ENCODE data around the gene BSND. TPM values are rescaled to one million over a fixed set of nuclear protein-coding genes. Genes with fewer than 3 reads are reported as not detected.
A peak's percentile ranks its signal among the peaks of the same experiment; 100 is the strongest.
"Not testable (repeated sequence)": the region's sequence is repeated elsewhere in the genome, so short reads cannot be mapped to it uniquely, and the experiment has no call there.

Gene BSND
- not detected for total RNA-seq

DNA sequence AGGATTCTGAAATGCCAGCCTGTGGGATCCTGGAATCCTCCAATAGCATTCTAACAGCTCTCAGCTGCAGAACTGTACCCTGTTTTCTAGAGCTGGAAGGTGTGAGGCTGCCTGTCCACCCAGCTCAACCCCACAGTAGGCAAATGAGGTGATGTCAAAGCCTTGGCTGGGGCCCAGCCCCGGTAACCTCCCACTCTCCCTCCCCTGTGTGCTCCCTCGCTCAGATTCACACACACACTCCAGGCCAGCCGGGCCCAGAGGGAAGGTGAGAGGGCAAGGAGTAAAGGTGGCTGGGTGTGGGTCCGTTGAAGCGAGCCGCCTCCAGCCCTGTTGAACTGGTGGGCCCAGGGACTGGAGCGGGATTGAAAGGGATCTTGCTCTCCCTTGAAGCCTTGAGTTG is at the start of gene BSND:
TSS of gene BSND (plus strand) at position 257 of the 400 bp plus-strand sequence. CDS start 254 bp downstream, outside the sequence.
- Mint-ChIP-seq H3K27me3 (peaks cover 44% of the 10 kb centered on the region), H3K4me3 (no peak within 1 kb of the TSS), H3K27ac (no peak within 1 kb of the TSS), H3K4me1 (peaks cover 26% of the 10 kb centered on the region), H3K36me3 (no peaks in the 10 kb centered on the region), H3K9me3 (no peaks in the 10 kb centered on the region)
- ATAC-seq (ENCODE audit: low read depth) (no peak), DNase-seq (no peak)
- POLR2A ChIA-PET, result no interaction called here

DNA sequence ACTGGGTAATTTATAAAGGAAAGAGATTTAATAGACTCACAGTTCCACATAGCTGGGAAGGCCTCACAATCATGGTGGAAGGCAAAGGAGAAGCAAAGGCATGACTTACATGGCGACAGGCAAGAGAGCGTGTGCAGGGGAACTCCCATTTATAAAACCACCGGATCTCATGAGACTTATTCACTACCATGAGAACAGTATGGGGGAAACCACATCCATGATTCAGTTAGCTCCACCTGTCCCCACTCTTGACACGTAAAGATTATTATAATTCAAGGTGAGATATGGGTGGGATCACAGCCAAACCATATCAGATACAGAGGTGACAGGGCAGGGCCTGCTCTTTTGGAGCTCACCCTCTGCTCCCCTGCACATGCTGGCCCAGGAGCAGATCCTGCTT is 49.7 kb upstream of the BSND start:
- no peak for DNase-seq
- Mint-ChIP-seq H3K9me3 (no peaks in the 10 kb centered on the region), H3K4me3 (no peak overlapping the region), H3K27ac (no peak overlapping the region), H3K36me3 (no peaks in the 10 kb centered on the region), H3K27me3 (peaks cover 5% of the 10 kb centered on the region), H3K4me1 (peaks cover 19% of the 10 kb centered on the region)
- POLR2A ChIA-PET, result no interaction called here
- no peak for ATAC-seq (ENCODE audit: low read depth)

DNA sequence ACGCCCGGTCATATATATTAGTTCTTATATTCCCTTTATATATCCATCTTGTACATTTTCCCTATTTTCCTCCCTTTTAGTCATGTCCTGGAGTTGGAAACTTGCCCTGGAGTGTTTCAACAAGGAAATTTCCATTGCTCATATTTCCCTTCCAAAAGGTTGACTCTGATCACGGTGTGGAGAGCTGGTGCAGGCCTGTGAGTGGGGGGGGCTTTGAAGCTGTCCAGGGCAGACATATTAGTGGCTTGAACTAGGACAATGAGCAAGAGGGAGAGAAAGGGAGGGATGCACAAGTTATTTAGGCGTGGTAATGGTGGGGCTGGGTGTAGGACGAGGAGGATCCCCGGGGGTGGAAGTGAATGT is 48.7 kb upstream of the BSND start:
- peaks cover 5% of the 10 kb centered on the region for H3K27me3 Mint-ChIP-seq
- no peak for ATAC-seq (ENCODE audit: low read depth)

DNA sequence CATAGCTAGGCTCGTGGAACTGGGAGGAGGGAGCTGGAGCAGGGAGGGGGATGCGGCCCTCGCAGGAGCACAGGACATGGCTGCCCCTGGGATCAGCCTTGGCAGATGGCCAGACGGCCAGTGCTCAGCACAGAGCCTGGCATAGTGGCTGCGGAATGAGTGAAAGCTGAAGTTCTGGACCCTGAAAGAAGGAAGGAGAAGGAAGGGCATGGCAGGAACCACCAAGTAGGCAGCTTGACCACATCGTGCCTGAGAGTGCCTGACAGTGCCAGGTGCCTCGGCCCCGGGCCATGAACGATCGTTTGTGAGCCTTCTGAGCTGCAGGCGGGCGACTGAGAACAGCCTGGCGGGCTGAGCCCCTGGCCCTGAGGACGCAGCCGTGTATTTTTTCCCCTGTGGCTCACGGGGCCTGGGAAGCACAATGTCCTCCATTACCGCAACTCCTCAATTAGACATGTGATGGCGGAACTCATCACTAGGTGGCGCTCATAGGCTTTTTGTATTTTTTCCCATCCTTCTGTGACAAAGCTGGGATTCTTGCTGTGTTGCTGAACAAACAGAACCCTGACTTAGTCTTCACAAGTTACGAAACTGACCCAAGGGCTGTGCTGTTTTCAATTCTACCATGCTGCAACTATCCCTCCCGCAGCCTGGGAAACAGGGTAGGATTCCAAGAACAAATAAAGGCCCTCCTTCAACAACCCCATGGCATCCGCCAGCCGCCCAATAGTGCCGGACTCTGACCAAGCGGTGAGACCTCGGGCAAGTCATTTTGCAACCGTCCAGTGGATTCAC is 48.2 kb upstream of the BSND start:
- ATAC-seq (ENCODE audit: low read depth) (peak; percentile 61), DNase-seq (peak; percentile 56)
- Mint-ChIP-seq H3K27ac (no peak overlapping the region), H3K4me1 (peaks cover 12% of the 10 kb centered on the region), H3K4me3 (no peak overlapping the region), H3K27me3 (peaks cover 6% of the 10 kb centered on the region), H3K36me3 (no peaks in the 10 kb centered on the region), H3K9me3 (no peaks in the 10 kb centered on the region)
- POLR2A ChIA-PET, result interaction anchor here (1.8 kb wide), 1 partner anchor 46 kb away, joined by 12 read pairs; no protein-coding TSS in a partner anchor

More for the DNA sequence above, 48.7 kb upstream of the BSND start:
- no peaks in the 10 kb centered on the region for H3K36me3 Mint-ChIP-seq
- POLR2A ChIA-PET, result interaction anchor here (1.8 kb wide), 1 partner anchor 46 kb away, joined by 12 read pairs; no protein-coding TSS in a partner anchor
- peaks cover 16% of the 10 kb centered on the region for H3K4me1 Mint-ChIP-seq
- no peak for DNase-seq
- no peaks in the 10 kb centered on the region for H3K9me3 Mint-ChIP-seq
- H3K4me3 Mint-ChIP-seq, result no peak overlapping the region
- no peak overlapping the region for H3K27ac Mint-ChIP-seq

DNA sequence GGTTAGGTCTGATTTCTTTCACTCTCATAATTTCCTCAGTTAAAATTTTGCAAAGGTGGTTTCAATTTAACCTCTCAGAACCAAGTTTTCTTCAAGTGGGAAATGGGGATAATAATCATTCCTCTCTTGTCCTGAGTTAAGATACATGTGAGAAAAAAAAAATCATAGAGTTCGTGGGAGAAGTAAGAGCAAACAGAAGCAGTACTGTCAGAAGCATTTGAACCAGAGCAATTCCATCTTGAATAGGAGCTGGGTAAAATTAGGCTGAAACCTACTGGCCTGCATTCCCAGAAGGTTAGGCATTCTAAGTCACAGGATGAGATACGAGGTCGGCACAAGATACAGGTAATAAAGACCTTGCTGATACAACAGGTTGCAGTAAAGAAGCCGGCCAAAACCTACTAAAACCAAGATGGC is 46.9 kb upstream of the BSND start:
- H3K4me3 Mint-ChIP-seq, result no peak overlapping the region
- no peaks in the 10 kb centered on the region for H3K36me3 Mint-ChIP-seq
- H3K27ac Mint-ChIP-seq, result no peak overlapping the region
- H3K4me1 Mint-ChIP-seq, result peaks cover 10% of the 10 kb centered on the region
- DNase-seq (no peak), ATAC-seq (ENCODE audit: low read depth) (no peak)
- no peaks in the 10 kb centered on the region for H3K9me3 Mint-ChIP-seq
- POLR2A ChIA-PET, result interaction anchor here (1.8 kb wide), 1 partner anchor 44 kb away, joined by 12 read pairs; no protein-coding TSS in a partner anchor
- H3K27me3 Mint-ChIP-seq, result peaks cover 11% of the 10 kb centered on the region

DNA sequence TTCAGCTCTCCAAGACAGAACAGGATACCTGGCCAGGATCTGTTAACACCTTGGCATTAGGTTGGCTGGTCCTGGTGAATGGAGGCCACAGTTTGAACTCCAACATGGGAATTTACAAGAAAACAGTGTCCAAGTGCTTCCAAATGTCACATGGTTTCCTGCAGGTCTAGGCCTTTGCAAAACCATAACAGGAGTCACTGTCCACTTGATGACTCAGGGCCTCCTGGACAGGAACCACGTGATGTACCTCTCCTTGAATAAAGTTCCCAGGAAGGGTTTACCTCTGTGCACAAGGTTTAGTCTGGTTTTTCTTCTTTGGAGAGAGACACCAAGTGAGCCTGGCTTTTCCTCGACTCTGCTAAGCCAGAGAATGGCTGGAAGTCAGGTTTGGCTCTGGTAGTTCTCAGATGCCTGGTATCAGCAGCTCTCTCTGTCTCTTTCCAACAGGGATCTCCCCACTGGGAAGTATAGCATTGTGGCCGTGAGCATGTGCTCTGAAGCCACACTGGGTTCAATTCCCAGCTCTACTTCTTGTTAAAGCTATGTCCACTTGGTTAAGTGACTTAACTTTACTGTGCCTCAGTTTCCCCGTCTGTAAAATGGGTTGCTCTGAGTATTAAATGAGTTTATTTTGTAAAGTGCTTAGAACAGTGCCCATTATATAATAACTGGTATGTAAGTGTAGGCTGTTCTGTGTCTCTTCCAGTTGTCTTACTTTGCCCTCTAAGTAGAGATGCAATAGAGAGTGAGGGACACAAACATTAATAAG is 45.6 kb upstream of the BSND start:
- Mint-ChIP-seq H3K4me1 (peaks cover 10% of the 10 kb centered on the region), H3K27ac (no peak overlapping the region), H3K9me3 (no peaks in the 10 kb centered on the region), H3K27me3 (peaks cover 9% of the 10 kb centered on the region), H3K36me3 (no peaks in the 10 kb centered on the region), H3K4me3 (no peak overlapping the region)
- no peak for ATAC-seq (ENCODE audit: low read depth)
- no peak for DNase-seq
- POLR2A ChIA-PET, result no interaction called here

DNA sequence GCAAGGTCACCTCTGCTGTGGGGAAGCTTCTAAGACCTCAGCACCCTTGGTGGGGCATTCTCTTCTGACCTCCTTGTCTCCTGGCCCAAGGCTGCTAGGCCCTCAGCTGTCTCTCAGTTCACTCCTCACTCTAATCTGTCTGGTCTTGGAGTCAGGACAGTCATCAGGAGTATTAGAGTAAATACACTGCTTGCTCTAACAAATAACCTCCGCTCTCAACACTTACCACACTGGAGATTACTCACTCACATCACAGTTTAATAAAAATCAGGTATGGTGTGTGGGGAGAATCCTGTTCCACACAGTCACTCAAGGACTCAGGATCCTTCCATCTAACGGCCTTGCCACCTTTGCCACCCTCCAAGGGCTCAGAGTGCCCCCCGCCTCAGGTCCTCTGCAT is 44.9 kb upstream of the BSND start:
- H3K4me1 Mint-ChIP-seq, result peaks cover 10% of the 10 kb centered on the region
- no peak for DNase-seq
- H3K9me3 Mint-ChIP-seq, result no peaks in the 10 kb centered on the region
- H3K4me3 Mint-ChIP-seq, result no peak overlapping the region
- peaks cover 16% of the 10 kb centered on the region for H3K27me3 Mint-ChIP-seq
- no peak for ATAC-seq (ENCODE audit: low read depth)
- H3K36me3 Mint-ChIP-seq, result no peaks in the 10 kb centered on the region
- POLR2A ChIA-PET, result no interaction called here
- no peak overlapping the region for H3K27ac Mint-ChIP-seq

DNA sequence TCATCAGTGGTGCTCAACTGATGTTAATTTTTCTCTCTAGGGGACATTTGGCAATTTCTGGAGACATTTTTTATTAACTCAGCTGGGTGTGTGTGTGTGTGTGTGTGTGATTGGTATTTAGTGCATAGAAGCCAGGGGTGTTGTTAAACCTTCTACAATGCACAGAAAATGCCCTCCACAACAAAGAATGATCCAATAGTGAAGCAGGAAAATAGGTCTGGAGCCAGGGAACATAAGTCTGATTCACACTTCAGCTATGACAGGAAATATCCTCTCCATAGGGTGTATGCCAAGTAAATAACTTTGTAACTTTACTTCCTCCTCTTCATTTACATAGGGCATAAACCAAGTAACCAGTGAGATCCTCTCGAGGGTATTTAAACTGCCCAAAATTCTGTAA is 43.4 kb upstream of the BSND start:
- H3K27ac Mint-ChIP-seq, result no peak overlapping the region
- peaks cover 3% of the 10 kb centered on the region for H3K4me1 Mint-ChIP-seq
- POLR2A ChIA-PET, result no interaction called here
- DNase-seq (no peak), ATAC-seq (ENCODE audit: low read depth) (no peak)
- peaks cover 23% of the 10 kb centered on the region for H3K27me3 Mint-ChIP-seq
- no peak overlapping the region for H3K4me3 Mint-ChIP-seq
- H3K9me3 Mint-ChIP-seq, result peaks cover 1% of the 10 kb centered on the region
- peaks cover 2% of the 10 kb centered on the region for H3K36me3 Mint-ChIP-seq

DNA sequence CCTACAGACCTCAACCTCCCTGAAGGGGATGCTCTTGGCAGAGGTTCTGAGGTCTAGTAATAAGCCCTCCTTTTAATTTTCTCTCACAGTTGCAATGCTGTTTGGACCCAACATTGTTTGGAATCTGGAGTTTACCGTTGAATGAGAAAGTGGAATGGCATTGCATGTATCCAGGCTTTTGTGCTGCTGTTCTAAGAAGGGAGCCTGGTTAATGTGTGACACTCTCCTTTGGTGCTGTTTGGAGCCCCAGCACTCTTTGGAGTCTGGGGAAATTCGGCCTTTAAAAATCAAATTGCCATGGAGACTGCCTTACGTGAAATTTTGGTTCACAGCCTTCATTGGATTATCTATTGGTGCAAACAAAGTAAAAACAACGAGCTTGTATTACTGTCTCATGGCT is 42.0 kb upstream of the BSND start:
- Mint-ChIP-seq H3K36me3 (peaks cover 2% of the 10 kb centered on the region), H3K27ac (no peak overlapping the region), H3K4me3 (no peak overlapping the region), H3K4me1 (no peaks in the 10 kb centered on the region), H3K27me3 (peaks cover 24% of the 10 kb centered on the region), H3K9me3 (peaks cover 1% of the 10 kb centered on the region)
- no peak for ATAC-seq (ENCODE audit: low read depth)
- no peak for DNase-seq
- POLR2A ChIA-PET, result no interaction called here

DNA sequence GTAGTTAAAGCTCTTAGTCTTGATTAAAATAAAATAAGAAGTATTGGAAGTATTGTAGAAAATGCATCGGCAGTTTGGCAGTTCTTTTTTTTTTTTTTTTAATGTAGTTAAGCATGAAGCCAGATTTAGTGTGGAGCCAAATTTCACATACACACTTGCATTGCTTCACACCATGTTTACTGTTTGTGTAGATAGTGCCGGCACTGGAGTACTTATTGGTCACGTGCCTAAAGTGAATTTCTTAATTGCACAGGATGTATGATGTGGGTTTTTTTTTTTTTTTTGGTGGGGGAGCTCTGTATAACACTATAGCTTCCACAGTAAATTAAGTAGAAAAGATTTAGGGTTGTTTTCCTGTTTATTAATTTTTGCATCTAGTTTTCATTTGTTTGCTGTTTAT is 39.5 kb upstream of the BSND start:
- no peak overlapping the region for H3K27ac Mint-ChIP-seq
- DNase-seq, result no peak
- H3K36me3 Mint-ChIP-seq, result peaks cover 2% of the 10 kb centered on the region
- POLR2A ChIA-PET, result no interaction called here
- peaks cover 27% of the 10 kb centered on the region for H3K27me3 Mint-ChIP-seq
- H3K4me3 Mint-ChIP-seq, result no peak overlapping the region
- H3K4me1 Mint-ChIP-seq, result no peaks in the 10 kb centered on the region
- ATAC-seq (ENCODE audit: low read depth), result no peak
- peaks cover 1% of the 10 kb centered on the region for H3K9me3 Mint-ChIP-seq

DNA sequence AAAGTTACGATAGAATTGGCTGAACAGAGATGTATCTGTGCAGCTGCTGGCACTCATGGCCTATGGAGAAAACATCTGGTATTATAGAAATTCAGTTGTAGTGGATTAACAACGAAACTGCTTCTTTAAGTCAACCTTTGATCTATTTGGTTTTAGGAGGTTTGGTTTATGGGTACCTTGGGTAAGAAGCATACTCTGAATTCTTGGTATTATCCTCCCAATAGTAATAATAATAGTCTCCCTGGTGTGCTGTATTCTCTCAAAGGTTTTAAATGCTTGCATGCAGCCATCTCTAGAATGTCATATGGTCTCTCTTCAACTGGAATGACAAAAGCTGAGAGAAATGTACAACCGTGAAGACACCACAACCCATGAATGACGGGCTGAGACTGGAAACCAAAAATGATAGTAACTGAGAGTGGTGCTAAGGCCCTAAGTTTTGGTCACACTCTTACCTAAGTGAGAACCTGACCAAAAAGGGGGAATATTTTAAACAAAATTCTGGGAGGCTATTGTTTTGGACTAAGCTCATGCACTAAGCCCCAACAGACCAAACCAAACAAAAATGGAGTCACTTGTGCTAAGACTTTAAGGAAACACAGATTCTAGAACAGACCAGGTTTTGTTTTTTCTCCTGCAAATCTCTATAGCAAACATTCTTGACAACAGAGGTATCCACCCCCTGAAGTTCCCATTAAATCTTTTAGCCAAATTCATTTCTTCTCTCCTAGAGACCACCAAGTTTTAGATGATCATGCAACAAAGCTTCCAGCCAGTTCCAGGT is 35.9 kb upstream of the BSND start:
- ATAC-seq (ENCODE audit: low read depth), result no peak
- H3K4me1 Mint-ChIP-seq, result peaks cover 9% of the 10 kb centered on the region
- peaks cover 1% of the 10 kb centered on the region for H3K9me3 Mint-ChIP-seq
- peaks cover 2% of the 10 kb centered on the region for H3K36me3 Mint-ChIP-seq
- H3K27me3 Mint-ChIP-seq, result peaks cover 23% of the 10 kb centered on the region
- POLR2A ChIA-PET, result no interaction called here
- no peak for DNase-seq
- no peak overlapping the region for H3K27ac Mint-ChIP-seq
- no peak overlapping the region for H3K4me3 Mint-ChIP-seq

DNA sequence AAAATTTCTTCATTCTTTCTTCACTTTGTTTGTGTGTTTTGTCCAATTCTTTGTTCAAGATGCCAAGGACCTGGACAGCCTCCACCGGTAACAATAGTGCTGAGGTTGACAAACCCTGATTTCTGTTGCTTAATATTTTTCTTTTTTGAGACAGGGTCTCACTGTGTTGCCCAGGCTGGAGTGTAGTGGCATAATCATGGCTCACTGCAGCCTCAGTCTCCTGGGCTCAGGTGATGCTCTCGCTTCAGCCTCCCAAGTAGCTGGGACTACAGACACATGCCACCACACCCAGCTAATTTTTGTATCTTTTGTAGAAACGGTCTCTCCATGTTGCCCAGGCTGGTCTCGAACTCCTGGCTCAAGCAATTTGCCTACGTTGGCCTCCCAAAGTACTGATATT is 34.9 kb upstream of the BSND start:
- DNase-seq; H3K27ac Mint-ChIP-seq; ATAC-seq (ENCODE audit: low read depth); POLR2A ChIA-PET; H3K9me3 Mint-ChIP-seq; H3K4me3 Mint-ChIP-seq; H3K36me3 Mint-ChIP-seq; H3K4me1 Mint-ChIP-seq: not testable (repeated sequence)
- H3K27me3 Mint-ChIP-seq, result peaks cover 15% of the 10 kb centered on the region

DNA sequence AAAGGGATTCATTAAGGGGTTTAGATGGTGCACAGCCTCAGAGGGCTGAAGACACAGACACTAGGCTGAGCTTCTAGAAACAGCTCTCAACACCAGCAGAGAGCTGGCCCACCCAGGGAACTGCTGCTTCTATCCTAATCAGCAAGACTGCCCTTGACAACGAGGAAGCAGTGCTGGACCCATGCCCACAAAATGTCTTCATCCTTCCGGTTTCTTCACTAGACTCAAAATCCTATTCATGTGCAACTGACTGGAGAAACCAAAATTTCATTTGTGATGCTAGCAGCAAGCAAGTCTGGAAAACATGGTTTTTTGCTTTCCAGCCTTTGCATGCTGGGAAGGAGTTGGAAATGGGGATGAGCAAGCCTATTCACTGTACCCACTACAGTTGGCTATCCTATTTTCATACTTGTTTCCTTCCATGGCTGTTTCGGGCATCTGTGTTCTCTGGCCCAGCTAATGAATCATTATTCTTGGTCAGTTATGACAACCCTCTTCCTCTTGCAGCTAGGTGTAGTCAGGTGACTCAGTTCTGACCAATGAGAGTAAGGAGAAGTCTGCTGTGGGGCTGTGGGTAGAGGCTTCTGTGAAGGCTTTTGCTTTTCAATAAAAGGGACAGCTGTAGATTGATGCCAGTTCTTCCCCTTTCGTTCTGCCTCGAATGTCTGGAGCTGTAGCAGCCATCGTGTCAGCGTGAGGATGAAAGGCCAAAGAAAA is 33.0 kb upstream of the BSND start:
- no peaks in the 10 kb centered on the region for H3K36me3 Mint-ChIP-seq
- H3K27me3 Mint-ChIP-seq, result peaks cover 7% of the 10 kb centered on the region
- no peaks in the 10 kb centered on the region for H3K9me3 Mint-ChIP-seq
- peak overlapping the region; percentile 39 for H3K4me3 Mint-ChIP-seq
- ATAC-seq (ENCODE audit: low read depth) (peak; percentile 67), DNase-seq (no peak)
- H3K4me1 Mint-ChIP-seq, result peaks cover 9% of the 10 kb centered on the region
- H3K27ac Mint-ChIP-seq, result no peak overlapping the region
- POLR2A ChIA-PET, result no interaction called here

Measured in activated naive CD8-positive, alpha-beta T cell treated with anti-CD3 and anti-CD28 coated beads, Interleukin-2, amount 10 ng/mL, durations not matched to agents 7 days and 5 days (primary cell).